ENCODE measurements around the gene FAM199X.

Gene FAM199X

DNA sequence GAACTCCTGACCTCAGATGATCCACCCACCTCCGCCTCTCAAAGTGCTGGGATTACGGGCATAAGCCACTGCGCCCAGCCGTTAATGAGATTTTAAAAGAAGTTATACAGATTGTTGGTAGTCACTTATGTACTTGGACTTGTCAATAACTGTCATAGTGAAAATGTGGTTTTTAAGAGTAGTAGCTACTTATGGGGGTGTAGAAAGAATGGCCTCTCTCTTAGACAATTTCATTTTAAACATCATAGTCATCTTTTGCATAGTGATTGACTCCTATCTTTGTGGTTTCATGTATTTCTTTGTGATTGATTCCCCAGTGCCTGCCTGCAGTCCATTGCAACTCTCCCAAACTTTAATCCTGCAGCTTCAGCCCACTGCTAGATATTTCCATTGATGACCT is 17.4 kb downstream of the FAM199X start:
- in situ Hi-C loops (cut with HindIII; ENCODE audit: low sequenced_read_pairs), result no loop called here
- no peak overlapping the region for H3K4me3 ChIP-seq (ENCODE audit: low read depth, low read length)
- DNase-seq (ENCODE audit: low read depth), result no peak
- TF ChIP-seq CTCF (IDR thresholded peaks at IDR 0.05; ENCODE audit: low read depth, low read length, missing control alignments), result no peak

GRCh38 chrX:104187931-104188330 is 21.7 kb downstream of the FAM199X start:
- TF ChIP-seq CTCF (IDR thresholded peaks at IDR 0.05; ENCODE audit: low read depth, low read length, missing control alignments), result no peak
- no peak for DNase-seq (ENCODE audit: low read depth)
- in situ Hi-C loops (cut with HindIII; ENCODE audit: low sequenced_read_pairs), result no loop called here
- H3K4me3 ChIP-seq (ENCODE audit: low read depth, low read length), result no peak overlapping the region

DNA sequence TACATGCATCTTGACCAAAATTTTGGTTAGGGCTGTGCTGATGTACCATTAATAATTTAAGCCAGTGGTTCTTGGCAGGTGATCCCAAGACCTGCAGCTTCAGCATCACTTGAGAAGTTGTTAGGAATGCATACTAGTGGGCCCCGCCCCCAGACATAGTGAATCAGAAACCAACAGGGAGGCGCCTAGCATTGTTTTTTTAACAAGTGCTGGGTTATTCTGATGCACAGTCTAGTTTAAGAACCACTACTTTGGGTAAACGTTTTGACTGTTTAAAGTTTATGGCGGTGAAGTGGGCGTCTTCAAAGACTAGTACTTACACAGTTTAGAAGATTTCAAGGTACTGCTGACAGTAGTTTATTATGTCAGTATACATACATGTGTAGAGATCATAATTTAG is 23.6 kb downstream of the FAM199X start:
- TF ChIP-seq CTCF (IDR thresholded peaks at IDR 0.05; ENCODE audit: low read depth, low read length, missing control alignments), result no peak
- in situ Hi-C loops (cut with HindIII; ENCODE audit: low sequenced_read_pairs), result no loop called here
- H3K4me3 ChIP-seq (ENCODE audit: low read depth, low read length), result no peak overlapping the region
- no peak for DNase-seq (ENCODE audit: low read depth)

- no peak for TF ChIP-seq CTCF (IDR thresholded peaks at IDR 0.05; ENCODE audit: low read depth, low read length, missing control alignments)
- H3K4me3 ChIP-seq (ENCODE audit: low read depth, low read length), result no peak overlapping the region
- no peak for DNase-seq (ENCODE audit: low read depth)
- in situ Hi-C loops (cut with HindIII; ENCODE audit: low sequenced_read_pairs), result no loop called here
Measured at GRCh38 chrX:104193485-104193884, 27.2 kb downstream of the FAM199X start.

DNA sequence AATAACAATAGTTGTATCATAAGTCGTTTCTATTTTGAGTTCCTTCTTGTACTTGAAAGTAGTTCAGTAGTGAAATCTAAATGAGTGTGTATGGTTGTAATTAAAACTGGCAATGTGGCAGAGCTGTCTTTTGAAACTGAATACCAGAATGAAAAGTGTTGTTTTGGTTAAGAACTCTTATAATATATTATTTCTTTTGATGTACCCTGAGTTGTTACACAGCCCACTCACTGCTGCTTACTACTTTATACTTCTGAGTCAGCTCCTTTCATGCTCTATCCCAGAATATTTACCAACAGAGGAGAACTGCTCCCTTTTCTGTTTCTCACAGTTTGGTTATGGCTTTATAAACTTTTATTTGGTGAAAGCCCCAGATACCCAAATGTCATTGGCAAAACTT is 28.8 kb downstream of the FAM199X start:
- no peak for DNase-seq (ENCODE audit: low read depth)
- in situ Hi-C loops (cut with HindIII; ENCODE audit: low sequenced_read_pairs), result no loop called here
- TF ChIP-seq CTCF (IDR thresholded peaks at IDR 0.05; ENCODE audit: low read depth, low read length, missing control alignments), result no peak
- H3K4me3 ChIP-seq (ENCODE audit: low read depth, low read length), result no peak overlapping the region

GRCh38 chrX:104195489-104196084 is 29.3 kb downstream of the FAM199X start:
- in situ Hi-C loops (cut with HindIII; ENCODE audit: low sequenced_read_pairs), result no loop called here
- peak; percentile 81 for TF ChIP-seq CTCF (IDR thresholded peaks at IDR 0.05; ENCODE audit: low read depth, low read length, missing control alignments)
- DNase-seq (ENCODE audit: low read depth), result peak; percentile 2
- no peak overlapping the region for H3K4me3 ChIP-seq (ENCODE audit: low read depth, low read length)
